ENCODE measurements around the gene FAM163B. TPM values are rescaled to one million over a fixed set of nuclear protein-coding genes. Genes with fewer than 3 reads are reported as not detected.

The FAM163B gene
- total and polyA plus RNA-seq, 9 of the 15 experiments (the other 6 are each of a cell fraction or from before 2014, with no cell fraction given): not detected

DNA sequence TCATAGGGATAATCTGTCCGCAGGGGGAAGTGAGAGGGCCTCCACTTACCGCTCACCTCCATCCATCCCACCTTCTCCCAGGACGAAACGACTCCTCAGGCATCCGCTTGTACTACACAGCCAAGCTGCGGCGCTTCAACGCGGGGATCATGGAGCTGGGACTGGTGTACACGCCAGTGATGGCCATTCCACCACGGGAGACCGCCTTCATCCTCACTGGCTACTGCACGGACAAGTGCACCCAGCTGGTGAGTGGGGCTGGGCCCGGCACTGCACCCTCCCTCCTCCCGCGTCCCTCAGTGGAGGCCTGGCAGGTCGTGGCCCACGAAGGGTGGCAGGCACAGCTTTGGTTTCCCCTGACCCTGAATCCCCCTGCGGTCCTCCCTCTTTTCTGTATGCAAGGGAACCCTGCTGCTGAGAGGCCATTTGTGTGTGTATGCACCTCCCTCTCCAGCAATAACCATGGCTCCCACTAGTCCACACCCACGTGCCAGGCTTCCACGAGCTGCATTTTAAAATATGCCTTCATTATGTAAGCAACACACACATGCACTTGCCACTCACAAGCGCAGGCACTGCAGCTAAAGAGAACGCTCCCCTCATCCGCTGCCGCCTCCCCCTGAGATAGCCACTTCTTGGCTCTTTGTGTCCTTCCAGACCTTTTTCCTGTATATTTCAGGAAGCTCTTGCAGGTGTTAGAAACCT lies 38.7 kb upstream of the FAM163B start:
- H3K27me3 ChIP-seq (ENCODE audit: control insufficient read depth in 2 of 2, insufficient read depth in 2 of 2, low read length in 2 of 2): peaks cover 16 to 71% of the 10 kb centered on the region in 2 experiments; a peak in 4 of 5 replicates

DNA sequence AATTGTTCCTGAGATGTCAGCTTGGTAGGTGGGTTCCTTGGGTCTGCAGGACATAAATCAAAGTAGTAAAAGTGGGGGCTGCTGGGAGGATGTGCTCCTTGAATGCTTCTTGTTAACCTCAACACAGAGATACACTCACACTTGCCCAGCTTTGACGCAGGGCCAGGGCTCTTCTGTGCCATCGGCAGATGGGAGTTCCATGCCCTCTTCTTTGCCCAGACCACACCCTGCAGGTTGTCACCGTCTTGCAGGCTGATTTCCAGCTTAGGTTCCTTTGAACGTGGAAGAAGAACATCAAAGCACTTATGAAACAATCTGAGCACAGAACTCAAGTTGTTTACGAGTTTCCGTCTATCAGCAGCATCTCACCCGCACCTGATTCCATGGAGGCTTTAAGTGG lies 38.0 kb upstream of the FAM163B start:
- FAIRE-seq (no peak), ATAC-seq (no peak), DNase-seq (ENCODE audit: extremely low read depth in 1 of 4, low spot score in 3 of 4) (no peak)
- Histone ChIP-seq H4K20me1 (replicated peaks; ENCODE audit: control insufficient read depth, insufficient read depth, low read length) (peaks cover 3% of the 10 kb centered on the region), H2AFZ (ENCODE audit: low read depth, low read length) (no peak overlapping the region), H3K4me2 (ENCODE audit: insufficient read depth, low read length) (no peak overlapping the region), H3K27ac (ENCODE audit: extremely low read depth, low read depth, low read length) (no peak overlapping the region), H3K79me2 (ENCODE audit: control insufficient read depth, insufficient read depth, low read length) (no peaks in the 10 kb centered on the region), H3K27me3 (ENCODE audit: control insufficient read depth in 2 of 2, insufficient read depth in 2 of 2, low read length in 2 of 2) (peaks cover 18 to 71% of the 10 kb centered on the region in 2 experiments; a peak in 4 of 5 replicates), H3K4me3 (no peak overlapping the region), H3K9me3 (replicated peaks; ENCODE audit: control insufficient read depth, insufficient read depth, low read depth, low read length) (no peaks in the 10 kb centered on the region), H3K9me1 (ENCODE audit: control insufficient read depth, insufficient read depth, low read length) (no peaks in the 10 kb centered on the region), H3K36me3 (ENCODE audit: control insufficient read depth, insufficient read depth, low read length) (no peaks in the 10 kb centered on the region), H3K4me1 (replicated peaks in 1 of 2; ENCODE audit: control insufficient read depth in 2 of 2, insufficient read depth in 2 of 2, low read length in 2 of 2) (no peaks in the 10 kb centered on the region), H3K9ac (ENCODE audit: insufficient read depth in 1 of 2, low read depth in 2 of 2, low read length in 2 of 2) (no peak overlapping the region)
- no TSS peak for BruUV-seq (replicated peaks)
- CTCF ChIA-PET (ENCODE audit: low intra/inter-chr PET ratio): no interaction called here
- under 1% methylated on average over 7 of the region's 7 CpGs for WGBS (ENCODE audit: insufficient coverage, low coverage, missing lambda C conversion rate)
- intact Hi-C loops (cut with micrococcal nuclease) (no loop called here), in situ Hi-C loops (cut with MboI) (no loop called here)
- POLR2A ChIA-PET: interaction anchor here (0.6 to 1.6 kb wide), 2 partner anchors 13 to 277 kb away, joined by 3 read pairs; no protein-coding TSS in a partner anchor
- TF ChIP-seq CREBBP (IDR thresholded peaks at IDR 0.05; ENCODE audit: low read depth, low read length): no peak
- TF ChIP-seq SRSF7 (optimal IDR thresholded peaks at IDR 0.05; ENCODE audit: low read depth, low read length): no peak
- TF ChIP-seq, protein P1, sequence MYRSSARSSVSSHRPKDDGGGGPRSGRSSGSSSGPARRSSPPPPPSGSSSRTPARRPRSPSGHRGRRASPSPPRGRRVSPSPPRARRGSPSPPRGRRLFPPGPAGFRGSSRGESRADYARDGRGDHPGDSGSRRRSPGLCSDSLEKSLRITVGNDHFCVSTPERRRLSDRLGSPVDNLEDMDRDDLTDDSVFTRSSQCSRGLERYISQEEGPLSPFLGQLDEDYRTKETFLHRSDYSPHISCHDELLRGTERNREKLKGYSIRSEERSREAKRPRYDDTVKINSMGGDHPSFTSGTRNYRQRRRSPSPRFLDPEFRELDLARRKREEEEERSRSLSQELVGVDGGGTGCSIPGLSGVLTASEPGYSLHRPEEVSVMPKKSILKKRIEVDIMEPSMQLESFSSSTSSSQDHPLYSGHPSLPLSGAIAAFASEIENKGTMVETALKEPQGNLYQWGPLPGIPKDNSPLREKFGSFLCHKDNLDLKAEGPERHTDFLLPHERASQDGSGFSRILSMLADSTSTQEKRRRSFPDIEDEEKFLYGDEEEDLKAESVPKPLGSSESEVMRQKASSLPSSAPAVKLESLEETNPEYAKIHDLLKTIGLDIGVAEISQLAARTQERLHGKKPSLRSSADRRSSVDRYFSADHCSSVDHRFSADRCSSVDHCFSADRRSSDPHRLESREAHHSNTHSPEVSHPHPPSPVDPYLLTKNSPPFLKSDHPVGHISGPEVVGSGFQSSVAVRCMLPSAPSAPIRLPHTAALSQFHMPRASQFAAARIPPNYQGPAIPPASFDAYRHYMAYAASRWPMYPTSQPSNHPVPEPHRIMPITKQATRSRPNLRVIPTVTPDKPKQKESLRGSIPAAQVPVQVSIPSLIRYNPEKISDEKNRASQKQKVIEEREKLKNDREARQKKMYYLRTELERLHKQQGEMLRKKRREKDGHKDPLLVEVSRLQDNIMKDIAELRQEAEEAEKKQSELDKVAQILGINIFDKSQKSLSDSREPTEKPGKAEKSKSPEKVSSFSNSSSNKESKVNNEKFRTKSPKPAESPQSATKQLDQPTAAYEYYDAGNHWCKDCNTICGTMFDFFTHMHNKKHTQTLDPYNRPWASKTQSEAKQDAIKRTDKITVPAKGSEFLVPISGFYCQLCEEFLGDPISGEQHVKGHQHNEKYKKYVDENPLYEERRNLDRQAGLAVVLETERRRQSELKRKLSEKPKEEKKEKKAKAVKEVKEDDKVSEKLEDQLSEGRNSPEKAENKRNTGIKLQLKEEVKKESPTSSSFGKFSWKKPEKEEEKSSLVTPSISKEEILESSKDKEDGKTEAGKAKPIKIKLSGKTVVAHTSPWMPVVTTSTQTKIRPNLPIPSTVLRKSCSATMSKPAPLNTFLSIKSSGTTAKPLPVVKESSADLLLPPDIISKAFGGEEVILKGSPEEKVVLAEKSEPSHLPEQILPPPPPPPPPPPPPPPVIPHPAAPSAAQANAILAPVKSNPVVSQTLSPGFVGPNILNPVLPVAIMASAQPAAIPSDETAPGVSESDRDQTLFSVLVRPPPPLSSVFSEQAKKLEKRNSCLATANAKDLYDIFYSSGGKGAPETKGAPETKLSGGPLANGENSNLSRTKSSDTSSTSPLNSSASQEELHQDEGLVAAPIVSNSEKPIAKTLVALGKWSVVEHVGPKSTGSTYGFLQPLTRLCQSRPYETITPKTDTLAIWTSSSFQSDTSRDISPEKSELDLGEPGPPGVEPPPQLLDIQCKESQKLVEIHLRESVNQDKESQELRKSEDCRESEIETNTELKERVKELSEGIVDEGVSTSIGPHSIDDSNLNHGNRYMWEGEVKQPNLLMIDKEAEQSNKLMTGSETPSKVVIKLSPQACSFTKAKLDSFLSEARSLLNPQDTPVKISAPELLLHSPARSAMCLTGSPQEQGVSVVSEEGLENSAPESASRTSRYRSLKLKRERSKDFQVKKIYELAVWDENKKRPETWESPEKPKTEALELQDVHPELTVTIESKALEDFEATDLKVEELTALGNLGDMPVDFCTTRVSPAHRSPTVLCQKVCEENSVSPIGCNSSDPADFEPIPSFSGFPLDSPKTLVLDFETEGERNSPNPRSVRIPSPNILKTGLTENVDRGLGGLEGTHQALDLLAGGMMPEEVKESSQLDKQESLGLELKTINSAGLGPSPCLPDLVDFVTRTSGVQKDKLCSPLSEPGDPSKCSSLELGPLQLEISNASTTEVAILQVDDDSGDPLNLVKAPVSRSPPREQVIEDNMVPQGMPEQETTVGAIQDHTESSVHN (IDR thresholded peaks at IDR 0.05; ENCODE audit: borderline replicate concordance in 1 of 2, low read depth in 1 of 2): no peak
- no peak for TF ChIP-seq RFX7 (CRISPR knock-in tag; IDR thresholded peaks at IDR 0.05)

More for the DNA sequence above, 38.7 kb upstream of the FAM163B start:
- no peak overlapping the region for H3K4me3 ChIP-seq
- no TSS peak for BruUV-seq (replicated peaks)
- H3K9me1 ChIP-seq (ENCODE audit: control insufficient read depth, insufficient read depth, low read length): no peaks in the 10 kb centered on the region
- H2AFZ ChIP-seq (ENCODE audit: low read depth, low read length): no peak overlapping the region
- ATAC-seq: no peak
- no peaks in the 10 kb centered on the region for H3K79me2 ChIP-seq (ENCODE audit: control insufficient read depth, insufficient read depth, low read length)
- ChIA-PET CTCF (ENCODE audit: low intra/inter-chr PET ratio) (no interaction called here), POLR2A (interaction anchor here (1.6 kb wide), 1 partner anchor 14 kb away, joined by 3 read pairs; no protein-coding TSS in a partner anchor)
- WGBS (ENCODE audit: insufficient coverage, low coverage, missing lambda C conversion rate): 12% methylated on average over 24 of the region's 25 CpGs
- DNase-seq (ENCODE audit: extremely low read depth in 1 of 4, low spot score in 3 of 4): no peak
- TF ChIP-seq ZNF507 (tag; conservative IDR thresholded peaks at IDR 0.05) (no peak), ZNF232 (CRISPR knock-in tag; IDR thresholded peaks at IDR 0.05) (no peak), CBFA2T3 (IDR thresholded peaks at IDR 0.05) (no peak), MECOM (CRISPR knock-in tag; IDR thresholded peaks at IDR 0.05) (no peak), TGIF2 (CRISPR knock-in tag; IDR thresholded peaks at IDR 0.05) (no peak), TRIM24 (IDR thresholded peaks at IDR 0.05) (no peak), STAT5A (IDR thresholded peaks at IDR 0.05; ENCODE audit: borderline replicate concordance, low read length) (no peak), CREBBP (IDR thresholded peaks at IDR 0.05; ENCODE audit: low read depth, low read length) (no peak)
- no peaks in the 10 kb centered on the region for H3K36me3 ChIP-seq (ENCODE audit: control insufficient read depth, insufficient read depth, low read length)
- no peak for FAIRE-seq
- in situ Hi-C loops (cut with MboI): no loop called here
- H4K20me1 ChIP-seq (replicated peaks; ENCODE audit: control insufficient read depth, insufficient read depth, low read length): peaks cover 3% of the 10 kb centered on the region
- H3K4me2 ChIP-seq (ENCODE audit: insufficient read depth, low read length): no peak overlapping the region
- H3K4me1 ChIP-seq (replicated peaks in 1 of 2; ENCODE audit: control insufficient read depth in 2 of 2, insufficient read depth in 2 of 2, low read length in 2 of 2): no peaks in the 10 kb centered on the region
- H3K9me3 ChIP-seq (replicated peaks; ENCODE audit: control insufficient read depth, insufficient read depth, low read depth, low read length): no peaks in the 10 kb centered on the region
- intact Hi-C loops (cut with micrococcal nuclease): no loop called here
- H3K9ac ChIP-seq (ENCODE audit: insufficient read depth in 1 of 2, low read depth in 2 of 2, low read length in 2 of 2): no peak overlapping the region; a peak in 1 of 4 replicates
- no peak overlapping the region for H3K27ac ChIP-seq (ENCODE audit: extremely low read depth, low read depth, low read length)

Data from K562 (cell line).